ENCODE measurements around the gene ALG13. TPM values are rescaled to one million over a fixed set of nuclear protein-coding genes. Genes with fewer than 3 reads are reported as not detected.

ALG13 gene
- total RNA-seq, 1 experiment from 2014 or later = 36.2 TPM

- no peak for ATAC-seq
These were observed 31.3 kb upstream of the ALG13 start for GRCh38 chrX:111649638-111650037.

More at GRCh38 chrX:111649638-111650037, 31.3 kb upstream of the ALG13 start:
- Mint-ChIP-seq H3K27me3 (ENCODE audit: low read depth) (peaks cover 3% of the 10 kb centered on the region), H3K9me3 (no peaks in the 10 kb centered on the region), H3K4me1 (peaks cover 4% of the 10 kb centered on the region; the same call in 1 of the 2 replicates), H3K27ac (no peak overlapping the region), H3K4me3 (no peak overlapping the region), H3K36me3 (no peaks in the 10 kb centered on the region)
- TF ChIP-seq NFE2L1 (CRISPR knock-in tag; IDR thresholded peaks at IDR 0.05) = no peak
- TF ChIP-seq TEAD4 (CRISPR knock-in tag; IDR thresholded peaks at IDR 0.05) = no peak
- no peak for TF ChIP-seq RELA (CRISPR knock-in tag; IDR thresholded peaks at IDR 0.05; ENCODE audit: borderline replicate concordance)
- no peak for TF ChIP-seq ZNF425 (CRISPR knock-in tag; conservative IDR thresholded peaks at IDR 0.05)
- no peak for TF ChIP-seq NFATC4 (CRISPR knock-in tag; IDR thresholded peaks at IDR 0.05)
- TF ChIP-seq PRDM15 (CRISPR knock-in tag; IDR thresholded peaks at IDR 0.05) = no peak
- TF ChIP-seq NR1H2 (CRISPR knock-in tag; IDR thresholded peaks at IDR 0.05) = no peak
- TF ChIP-seq PREB (CRISPR knock-in tag; IDR thresholded peaks at IDR 0.05; ENCODE audit: borderline replicate concordance) = no peak
- TF ChIP-seq ATF3 (CRISPR knock-in tag; conservative IDR thresholded peaks at IDR 0.05) = no peak
- TF ChIP-seq TP53 (CRISPR knock-in tag; IDR thresholded peaks at IDR 0.05) = no peak
- TF ChIP-seq ZBTB21 (CRISPR knock-in tag; IDR thresholded peaks at IDR 0.05; ENCODE audit: borderline replicate concordance) = no peak
- no peak for TF ChIP-seq E2F1 (CRISPR knock-in tag; IDR thresholded peaks at IDR 0.05)
- no peak for TF ChIP-seq RORB (CRISPR knock-in tag; IDR thresholded peaks at IDR 0.05)
- no peak for TF ChIP-seq ZNF512 (CRISPR knock-in tag; IDR thresholded peaks at IDR 0.05; ENCODE audit: borderline replicate concordance)
- no peak for TF ChIP-seq MXD4 (CRISPR knock-in tag; IDR thresholded peaks at IDR 0.05; ENCODE audit: borderline replicate concordance)
- no peak for TF ChIP-seq ZNF671 (CRISPR knock-in tag; IDR thresholded peaks at IDR 0.05)
- TF ChIP-seq ZMAT4 (CRISPR knock-in tag; IDR thresholded peaks at IDR 0.05) = no peak
- TF ChIP-seq ATF2 (CRISPR knock-in tag; IDR thresholded peaks at IDR 0.05; ENCODE audit: borderline replicate concordance, low read depth) = no peak
- TF ChIP-seq ZNF532 (CRISPR knock-in tag; IDR thresholded peaks at IDR 0.05; ENCODE audit: borderline replicate concordance) = no peak
- CTCF ChIA-PET = no interaction called here
- no peak for DNase-seq (ENCODE audit: low spot score)
- POLR2A ChIA-PET = no interaction called here

Measured in WTC11 (cell line).